HEK293 (cell line): Measurements from ENCODE around the gene MTHFD1L.

Experiments
- CTCF ChIP-seq: fragments of 450-650 bp; formaldehyde crosslinking; IDR thresholded peaks from 2 replicates; pipeline ENCODE4 v1.5.1; 2016; ENCODE audit warnings: missing biosample characterization, missing genetic modification characterization
- KLF10 ChIP-seq: fragments of 450-650 bp; IDR thresholded peaks from 2 replicates; pipeline ENCODE4 v1.5.1; 2018; ENCODE audit warnings: missing biosample characterization, mild to moderate bottlenecking, missing genetic modification characterization
- MEIS1 ChIP-seq: sonication (generic); formaldehyde crosslinking; IDR thresholded peaks from 2 replicates; pipeline ENCODE4 v1.8.1; 2022; ENCODE audit warnings: missing genetic modification reagents, mild to moderate bottlenecking, borderline replicate concordance
- TCF7L2 ChIP-seq: IDR thresholded peaks from 2 replicates; pipeline ENCODE4 v1.6.1; 2011; ENCODE audit warnings: low read depth, mild to moderate bottlenecking, inconsistent platforms, low read length, moderate library complexity, borderline replicate concordance
- ZNF221 ChIP-seq: fragments of 450-650 bp; formaldehyde crosslinking; IDR thresholded peaks from 2 replicates; pipeline ENCODE4 v1.5.1; 2017; ENCODE audit warnings: missing biosample characterization, missing genetic modification characterization, borderline replicate concordance
- ZNF335 ChIP-seq: fragments of 450-650 bp; formaldehyde crosslinking; conservative IDR thresholded peaks from 2 replicates; pipeline ENCODE4 v1.5.1; 2016; ENCODE audit warnings: missing biosample characterization, missing genetic modification characterization
- ZNF670 ChIP-seq: fragments of 450-650 bp; formaldehyde crosslinking; IDR thresholded peaks from 2 replicates; pipeline ENCODE4 v1.5.1; 2016; ENCODE audit warnings: missing biosample characterization, missing genetic modification characterization, low read depth
- TF ChIP-seq, protein P1 (sequence below): fragments of 450-650 bp; formaldehyde crosslinking; IDR thresholded peaks from 2 replicates; pipeline ENCODE4 v1.5.1; 2016; ENCODE audit warnings: missing biosample characterization, missing genetic modification characterization
- TF ChIP-seq, protein P2 (sequence below): fragments of 450-650 bp; formaldehyde crosslinking; IDR thresholded peaks from 2 replicates; pipeline ENCODE4 v1.5.1; 2016; ENCODE audit warnings: missing biosample characterization, missing genetic modification characterization, low read depth
- TF ChIP-seq, protein P3 (sequence below): fragments of 450-650 bp; formaldehyde crosslinking; IDR thresholded peaks from 2 replicates; pipeline ENCODE4 v1.5.1; 2016; ENCODE audit warnings: missing biosample characterization, missing genetic modification characterization
- TF ChIP-seq, protein P4 (sequence below): fragments of 450-650 bp; formaldehyde crosslinking; IDR thresholded peaks from 2 replicates; pipeline ENCODE4 v1.5.1; 2016; ENCODE audit warnings: missing biosample characterization, missing genetic modification characterization

GRCh38 chr6:150996968-150997367 lies 131.5 kb downstream of the MTHFD1L start:
- TF ChIP-seq, protein P1, sequence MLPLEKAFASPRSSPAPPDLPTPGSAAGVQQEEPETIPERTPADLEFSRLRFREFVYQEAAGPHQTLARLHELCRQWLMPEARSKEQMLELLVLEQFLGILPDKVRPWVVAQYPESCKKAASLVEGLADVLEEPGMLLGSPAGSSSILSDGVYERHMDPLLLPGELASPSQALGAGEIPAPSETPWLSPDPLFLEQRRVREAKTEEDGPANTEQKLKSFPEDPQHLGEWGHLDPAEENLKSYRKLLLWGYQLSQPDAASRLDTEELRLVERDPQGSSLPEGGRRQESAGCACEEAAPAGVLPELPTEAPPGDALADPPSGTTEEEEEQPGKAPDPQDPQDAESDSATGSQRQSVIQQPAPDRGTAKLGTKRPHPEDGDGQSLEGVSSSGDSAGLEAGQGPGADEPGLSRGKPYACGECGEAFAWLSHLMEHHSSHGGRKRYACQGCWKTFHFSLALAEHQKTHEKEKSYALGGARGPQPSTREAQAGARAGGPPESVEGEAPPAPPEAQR (tag by site-specific recombination), result no peak
- TF ChIP-seq ZNF221 (tag by site-specific recombination) (no peak), ZNF335 (no peak), KLF10 (no peak), TCF7L2 (no peak), CTCF (tag by site-specific recombination) (no peak), MEIS1 (CRISPR knock-in tag) (no peak), ZNF670 (no peak)
- TF ChIP-seq, protein P2, sequence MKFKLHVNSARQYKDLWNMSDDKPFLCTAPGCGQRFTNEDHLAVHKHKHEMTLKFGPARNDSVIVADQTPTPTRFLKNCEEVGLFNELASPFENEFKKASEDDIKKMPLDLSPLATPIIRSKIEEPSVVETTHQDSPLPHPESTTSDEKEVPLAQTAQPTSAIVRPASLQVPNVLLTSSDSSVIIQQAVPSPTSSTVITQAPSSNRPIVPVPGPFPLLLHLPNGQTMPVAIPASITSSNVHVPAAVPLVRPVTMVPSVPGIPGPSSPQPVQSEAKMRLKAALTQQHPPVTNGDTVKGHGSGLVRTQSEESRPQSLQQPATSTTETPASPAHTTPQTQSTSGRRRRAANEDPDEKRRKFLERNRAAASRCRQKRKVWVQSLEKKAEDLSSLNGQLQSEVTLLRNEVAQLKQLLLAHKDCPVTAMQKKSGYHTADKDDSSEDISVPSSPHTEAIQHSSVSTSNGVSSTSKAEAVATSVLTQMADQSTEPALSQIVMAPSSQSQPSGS, result no peak
- TF ChIP-seq, protein P3, sequence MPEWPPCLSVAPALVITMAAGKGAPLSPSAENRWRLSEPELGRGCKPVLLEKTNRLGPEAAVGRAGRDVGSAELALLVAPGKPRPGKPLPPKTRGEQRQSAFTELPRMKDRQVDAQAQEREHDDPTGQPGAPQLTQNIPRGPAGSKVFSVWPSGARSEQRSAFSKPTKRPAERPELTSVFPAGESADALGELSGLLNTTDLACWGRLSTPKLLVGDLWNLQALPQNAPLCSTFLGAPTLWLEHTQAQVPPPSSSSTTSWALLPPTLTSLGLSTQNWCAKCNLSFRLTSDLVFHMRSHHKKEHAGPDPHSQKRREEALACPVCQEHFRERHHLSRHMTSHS (tag by site-specific recombination), result no peak
- TF ChIP-seq, protein P4, sequence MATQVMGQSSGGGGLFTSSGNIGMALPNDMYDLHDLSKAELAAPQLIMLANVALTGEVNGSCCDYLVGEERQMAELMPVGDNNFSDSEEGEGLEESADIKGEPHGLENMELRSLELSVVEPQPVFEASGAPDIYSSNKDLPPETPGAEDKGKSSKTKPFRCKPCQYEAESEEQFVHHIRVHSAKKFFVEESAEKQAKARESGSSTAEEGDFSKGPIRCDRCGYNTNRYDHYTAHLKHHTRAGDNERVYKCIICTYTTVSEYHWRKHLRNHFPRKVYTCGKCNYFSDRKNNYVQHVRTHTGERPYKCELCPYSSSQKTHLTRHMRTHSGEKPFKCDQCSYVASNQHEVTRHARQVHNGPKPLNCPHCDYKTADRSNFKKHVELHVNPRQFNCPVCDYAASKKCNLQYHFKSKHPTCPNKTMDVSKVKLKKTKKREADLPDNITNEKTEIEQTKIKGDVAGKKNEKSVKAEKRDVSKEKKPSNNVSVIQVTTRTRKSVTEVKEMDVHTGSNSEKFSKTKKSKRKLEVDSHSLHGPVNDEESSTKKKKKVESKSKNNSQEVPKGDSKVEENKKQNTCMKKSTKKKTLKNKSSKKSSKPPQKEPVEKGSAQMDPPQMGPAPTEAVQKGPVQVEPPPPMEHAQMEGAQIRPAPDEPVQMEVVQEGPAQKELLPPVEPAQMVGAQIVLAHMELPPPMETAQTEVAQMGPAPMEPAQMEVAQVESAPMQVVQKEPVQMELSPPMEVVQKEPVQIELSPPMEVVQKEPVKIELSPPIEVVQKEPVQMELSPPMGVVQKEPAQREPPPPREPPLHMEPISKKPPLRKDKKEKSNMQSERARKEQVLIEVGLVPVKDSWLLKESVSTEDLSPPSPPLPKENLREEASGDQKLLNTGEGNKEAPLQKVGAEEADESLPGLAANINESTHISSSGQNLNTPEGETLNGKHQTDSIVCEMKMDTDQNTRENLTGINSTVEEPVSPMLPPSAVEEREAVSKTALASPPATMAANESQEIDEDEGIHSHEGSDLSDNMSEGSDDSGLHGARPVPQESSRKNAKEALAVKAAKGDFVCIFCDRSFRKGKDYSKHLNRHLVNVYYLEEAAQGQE, result no peak
